ENCODE data around the gene GRHL1.

GRHL1 gene

DNA sequence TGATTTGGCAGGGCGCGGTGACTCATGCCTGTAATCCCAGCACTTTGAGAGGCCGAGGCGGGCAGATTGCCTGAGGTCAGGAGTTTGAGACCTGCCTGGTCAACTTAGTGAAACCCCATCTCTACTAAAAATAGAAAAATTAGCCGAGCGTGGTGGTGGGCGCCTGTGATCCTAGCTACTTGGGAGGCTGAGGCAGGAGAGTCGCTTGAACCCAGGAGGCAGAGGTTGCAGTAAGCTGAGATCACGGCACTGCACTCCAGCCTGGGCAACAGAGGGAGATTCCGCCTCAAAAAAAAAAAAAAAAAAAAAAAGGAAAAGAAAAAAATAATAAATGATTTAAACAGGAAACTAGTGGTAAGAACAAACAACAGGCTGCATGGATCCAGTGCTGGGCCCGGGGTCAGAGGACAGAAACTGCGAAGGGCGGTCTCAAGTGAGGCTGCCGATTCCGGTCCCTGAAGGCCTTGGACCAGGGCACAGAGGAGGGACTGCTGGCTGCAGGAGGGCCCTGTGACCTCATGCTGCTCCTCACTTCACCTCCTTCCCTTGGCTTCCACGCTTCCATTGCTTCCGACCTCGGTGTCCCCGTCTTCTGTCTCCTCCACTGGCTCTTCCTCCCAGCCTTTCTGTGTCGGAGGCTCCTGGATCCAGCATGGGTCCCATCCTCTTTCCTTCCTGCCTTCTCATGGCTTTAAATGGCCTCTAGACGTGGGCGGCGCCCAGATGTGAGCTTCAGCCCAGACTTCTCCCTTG is 2.1 kb upstream of the GRHL1 start:
- no peak for DNase-seq

DNA sequence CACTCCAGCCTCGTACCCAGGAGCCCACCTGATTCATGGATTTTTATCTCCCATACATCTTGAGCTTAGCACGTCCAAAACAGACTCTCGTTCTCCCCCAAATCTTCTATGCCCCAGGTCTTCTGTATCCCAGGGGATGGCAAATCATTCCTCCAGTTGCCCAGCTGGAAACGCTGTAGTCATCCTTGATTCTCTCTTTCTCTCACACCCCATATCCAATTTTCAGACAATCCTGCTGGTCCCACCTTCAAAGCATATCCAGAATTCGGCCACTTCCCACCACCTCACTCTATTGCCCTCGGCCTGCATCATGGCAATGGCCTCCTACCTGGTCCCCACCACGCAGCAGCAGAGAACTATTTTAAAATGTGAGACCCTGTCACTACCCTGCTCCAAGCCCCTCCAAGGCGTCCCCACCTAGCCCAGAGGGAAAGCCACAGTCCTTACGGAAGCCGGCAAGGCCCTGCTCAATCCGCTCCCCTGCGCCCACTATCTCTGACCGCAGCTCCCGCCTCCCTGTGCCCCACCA is 1.4 kb upstream of the GRHL1 start:
- no peak for DNase-seq

DNA sequence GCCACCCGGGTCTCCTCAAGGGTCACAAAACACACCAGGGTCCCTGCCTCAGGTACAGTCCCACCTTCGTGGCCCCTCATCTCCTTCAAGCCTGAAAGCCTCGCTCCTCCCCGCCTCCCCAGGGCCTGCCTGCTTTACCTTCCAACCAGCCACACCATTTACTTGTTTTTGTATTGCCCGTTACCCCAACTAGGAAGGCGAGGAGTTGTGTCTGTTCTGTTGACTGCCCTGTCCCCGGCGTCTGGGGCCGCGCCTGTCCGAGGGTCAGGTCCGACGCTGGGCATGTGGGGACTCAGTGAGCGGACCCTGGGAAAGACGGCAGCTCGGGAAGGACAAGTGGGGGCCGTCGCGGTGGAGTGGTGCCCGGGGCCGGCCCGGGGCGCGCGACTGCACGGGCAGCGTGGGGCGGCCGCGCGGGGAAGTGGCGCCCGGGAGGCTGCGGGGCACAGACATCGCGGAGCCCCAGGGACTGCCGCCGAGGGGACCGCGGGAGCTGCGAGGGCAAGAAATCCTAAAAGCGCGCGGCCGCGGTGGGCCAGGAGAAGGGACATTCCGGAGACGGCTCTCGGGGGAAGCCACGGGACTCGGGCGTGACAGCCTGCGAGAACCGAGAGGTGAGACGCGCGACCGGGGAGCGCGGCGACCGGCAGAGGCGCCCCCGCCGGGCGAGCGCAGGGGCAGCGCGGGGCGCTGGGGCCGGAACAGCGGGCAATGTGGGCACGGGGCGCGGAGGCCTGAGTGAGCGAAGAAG is 797 bp upstream of the GRHL1 start:
- DNase-seq = peak; percentile 25

DNA sequence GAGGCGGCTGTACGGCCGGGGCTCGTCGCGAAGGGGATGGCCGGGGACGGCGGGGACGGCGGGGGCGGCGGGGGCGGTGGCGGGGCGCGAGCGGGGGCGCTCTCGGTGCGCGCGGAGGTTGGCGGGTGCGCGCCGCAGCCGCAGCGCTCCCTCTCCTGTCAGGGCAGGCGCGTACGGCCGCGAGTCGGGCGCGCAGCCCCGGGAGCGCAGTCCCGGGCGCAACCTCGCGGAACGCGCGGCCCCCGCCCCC is 296 bp upstream of the GRHL1 start:
- DNase-seq = no peak

DNA sequence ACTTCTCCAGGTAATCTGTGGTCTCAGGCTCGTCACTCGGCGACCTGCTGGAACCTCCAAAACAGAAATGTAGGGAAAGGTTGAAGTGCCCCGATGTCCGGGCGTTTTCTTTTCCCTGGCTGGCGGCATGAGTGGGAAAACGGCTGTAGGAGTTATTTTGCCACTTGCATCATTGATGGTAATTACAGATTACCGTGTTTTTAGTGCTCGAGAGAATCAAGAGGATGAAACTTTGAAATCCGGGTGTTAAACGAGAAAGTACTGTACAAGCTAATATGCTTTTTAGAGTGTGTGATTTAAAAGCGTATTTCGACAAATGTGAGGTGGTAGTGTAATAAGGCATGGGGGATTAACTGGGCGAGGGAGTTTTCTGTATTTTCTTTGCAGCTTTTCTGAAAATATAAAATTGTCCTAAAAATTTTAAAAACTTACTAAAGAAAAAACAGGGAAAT is 819 bp downstream of the GRHL1 start:
- no peak for DNase-seq

DNA sequence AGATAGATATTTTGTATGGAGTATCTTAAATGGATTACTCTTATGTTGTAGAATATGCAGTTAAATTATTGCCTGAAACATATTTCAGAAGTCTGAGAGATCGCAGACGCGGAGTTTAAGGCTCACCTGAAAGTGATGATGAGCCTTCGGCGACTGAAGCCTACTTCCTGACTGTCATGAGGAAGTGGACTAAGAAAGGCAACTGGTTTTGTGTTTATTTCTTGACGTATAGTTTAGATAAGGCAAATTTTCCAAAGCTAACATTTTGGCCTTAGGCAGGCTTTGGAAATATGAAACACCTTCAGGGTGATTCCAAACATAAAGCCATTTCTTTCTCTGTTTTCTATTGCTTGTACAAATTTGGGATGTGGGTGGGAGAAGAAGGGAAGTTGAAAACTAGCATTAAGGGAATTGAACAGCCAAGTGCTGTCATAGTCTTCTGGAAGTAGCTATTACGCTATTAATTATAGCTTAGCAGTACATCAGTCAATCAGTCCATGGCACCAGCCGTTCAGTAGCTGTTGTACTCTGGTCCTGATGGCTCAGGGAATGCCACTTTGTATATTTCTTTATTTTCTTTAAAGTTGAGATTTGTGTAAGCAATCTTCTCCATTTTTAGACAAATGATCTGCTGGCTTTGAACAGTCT is 1.5 kb downstream of the GRHL1 start:
- DNase-seq = no peak

DNA sequence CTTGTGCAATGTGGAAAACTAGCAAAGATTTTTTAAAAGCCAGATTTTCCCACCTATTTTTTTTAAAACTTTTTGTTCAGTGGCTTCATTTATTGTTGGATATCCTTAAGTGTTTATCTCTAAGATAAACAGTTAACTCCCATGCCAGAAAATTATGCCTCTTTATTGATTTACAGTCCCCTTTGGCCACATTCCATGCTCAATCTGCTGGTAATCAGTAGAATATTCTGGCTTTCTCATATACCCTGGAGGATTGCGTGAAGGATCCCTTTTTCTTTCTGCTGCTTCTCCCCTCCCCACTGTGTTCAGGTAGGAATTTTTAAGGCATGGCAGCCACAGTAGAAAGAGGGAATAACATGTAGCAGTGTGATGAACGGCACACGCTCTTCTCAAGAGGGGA is 2.6 kb downstream of the GRHL1 start:
- DNase-seq = no peak

DNA sequence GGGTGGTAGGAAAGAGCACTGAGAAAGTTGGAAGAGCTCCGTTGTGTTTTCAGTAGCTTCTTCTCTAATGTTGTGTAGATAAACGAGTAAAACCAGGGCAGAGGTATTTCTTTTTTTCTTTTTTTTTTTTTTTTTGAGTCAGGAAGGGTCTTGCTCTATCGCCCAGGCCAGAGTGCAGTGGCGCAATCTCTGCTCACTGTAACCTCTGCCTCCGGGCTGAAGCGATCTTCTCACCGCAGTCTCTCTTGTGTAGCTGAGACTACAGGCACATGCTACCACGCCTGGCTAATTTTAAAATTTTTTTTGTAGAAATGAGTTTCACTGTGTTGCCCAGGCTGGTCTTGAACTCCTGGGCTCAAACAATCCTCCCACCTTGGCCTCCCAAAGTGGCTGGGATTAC is 6.6 kb downstream of the GRHL1 start:
- no peak for DNase-seq

DNA sequence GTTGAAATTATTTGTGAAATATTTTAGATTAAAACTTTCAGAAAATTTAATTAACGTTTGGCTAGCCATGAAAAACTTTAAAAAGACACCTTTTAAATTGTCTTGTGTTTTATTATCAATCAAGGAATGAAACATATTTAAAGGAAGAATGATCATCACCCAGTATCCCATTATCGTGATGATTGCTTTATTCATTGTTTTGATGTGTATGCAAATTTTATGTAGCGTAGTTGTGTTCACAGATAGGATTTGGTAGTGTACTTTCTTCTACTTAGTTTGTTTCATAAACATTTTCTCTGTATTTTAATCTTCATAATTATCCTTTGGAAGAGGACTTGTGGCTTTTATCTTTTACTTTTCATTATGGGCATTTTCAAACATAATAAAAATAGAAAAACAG is 7.8 kb downstream of the GRHL1 start:
- DNase-seq = no peak

DNA sequence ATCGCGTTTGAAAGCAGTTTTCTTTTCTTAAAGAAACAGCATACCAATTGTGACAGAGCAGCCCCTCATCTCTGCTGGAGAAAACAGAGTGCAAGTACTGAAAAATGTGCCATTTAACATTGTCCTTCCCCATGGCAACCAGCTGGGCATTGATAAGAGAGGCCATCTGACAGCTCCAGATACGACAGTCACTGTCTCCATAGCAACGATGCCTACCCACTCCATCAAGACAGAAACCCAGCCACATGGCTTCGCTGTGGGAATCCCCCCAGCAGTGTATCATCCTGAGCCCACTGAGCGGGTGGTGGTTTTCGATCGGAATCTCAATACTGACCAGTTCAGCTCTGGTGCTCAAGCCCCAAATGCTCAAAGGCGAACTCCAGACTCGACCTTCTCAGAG is 9.5 kb downstream of the GRHL1 start:
- DNase-seq = no peak

DNA sequence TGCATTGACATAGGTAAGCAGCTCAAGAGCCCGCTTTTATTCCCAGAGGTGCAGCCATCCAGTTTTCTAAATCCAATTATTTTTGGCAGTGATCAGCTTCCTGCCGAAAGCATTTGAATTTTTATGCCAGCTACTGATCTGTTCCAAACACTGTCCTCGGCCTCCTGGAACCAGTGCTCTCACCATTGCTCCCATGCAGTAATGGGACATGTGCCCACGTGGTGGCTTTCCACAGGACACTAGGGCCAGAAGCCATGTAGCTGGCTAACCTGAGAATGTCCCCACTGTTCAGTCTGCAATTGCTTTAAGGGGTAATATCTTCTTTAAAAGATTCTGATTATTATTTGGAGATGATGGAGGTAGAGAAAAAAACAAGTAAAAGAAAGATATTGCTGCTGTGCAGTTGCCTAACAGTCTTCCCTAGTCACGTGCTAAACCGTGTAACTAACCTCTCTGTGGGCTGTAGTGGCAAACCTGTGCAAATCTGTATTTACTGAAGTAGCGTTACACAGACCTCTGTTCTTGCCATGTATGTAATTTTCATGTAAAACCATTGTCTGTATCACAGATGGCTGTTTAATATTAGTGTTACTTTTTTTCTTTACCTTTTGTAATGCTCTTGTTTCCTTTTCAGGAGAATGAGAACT is 13.0 kb downstream of the GRHL1 start:
- no peak for DNase-seq

DNA sequence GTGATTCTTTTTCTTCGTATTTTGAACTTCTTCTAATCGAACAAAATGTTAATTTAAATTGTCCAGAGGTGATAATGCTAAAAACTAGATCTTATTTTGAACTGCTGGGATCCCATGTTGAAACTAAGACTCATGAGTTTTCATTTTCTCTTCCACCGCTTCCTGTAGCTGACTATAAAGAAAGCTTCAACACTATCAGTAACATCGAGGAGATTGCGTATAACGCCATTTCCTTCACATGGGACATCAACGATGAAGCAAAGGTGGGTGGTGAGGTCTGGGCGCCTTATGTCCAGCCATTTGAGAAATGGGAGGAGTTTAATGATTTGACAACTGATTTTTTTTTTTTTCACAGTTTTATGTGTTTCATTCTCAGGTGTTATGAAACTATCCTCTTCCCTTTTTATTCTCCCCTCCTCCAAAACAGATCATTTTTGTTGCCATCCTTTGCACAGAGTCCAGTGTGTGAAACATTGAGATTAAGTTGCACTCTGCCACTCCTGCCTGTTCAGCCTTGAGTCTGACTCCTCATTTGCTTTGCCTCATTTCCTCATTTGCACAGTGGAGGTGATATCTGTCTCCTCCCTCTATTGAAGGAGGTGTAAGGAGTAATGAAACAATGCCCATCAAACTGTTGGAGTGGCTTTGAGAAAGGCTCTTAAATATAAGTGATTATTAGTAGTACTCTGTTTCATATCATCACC is 13.8 kb downstream of the GRHL1 start:
- DNase-seq = no peak

DNA sequence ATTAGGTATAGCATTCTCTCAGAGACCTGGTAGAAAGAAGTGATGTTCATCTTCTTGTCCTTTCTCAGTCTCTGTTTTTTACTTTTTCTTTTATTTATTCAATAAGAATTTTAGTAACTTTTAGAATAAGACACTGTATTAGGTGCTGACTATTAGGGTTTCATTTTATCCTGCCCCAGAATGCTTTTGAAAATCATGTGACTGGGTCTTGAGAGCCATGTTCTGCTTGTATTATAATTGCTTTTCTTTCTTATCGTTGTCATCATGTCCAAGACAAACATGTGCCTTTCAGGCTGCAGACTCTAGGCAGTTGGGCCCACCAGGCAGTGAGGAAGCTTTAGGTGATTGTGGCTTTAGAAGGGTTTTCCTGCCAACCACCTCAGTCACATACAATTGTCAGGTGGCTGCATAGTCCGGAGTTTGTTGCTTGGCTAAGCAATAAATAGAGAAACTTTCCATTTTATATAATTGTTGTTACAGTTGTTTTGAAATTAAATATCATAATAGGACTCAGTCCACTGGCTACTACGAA is 15.1 kb downstream of the GRHL1 start:
- DNase-seq = no peak

DNA sequence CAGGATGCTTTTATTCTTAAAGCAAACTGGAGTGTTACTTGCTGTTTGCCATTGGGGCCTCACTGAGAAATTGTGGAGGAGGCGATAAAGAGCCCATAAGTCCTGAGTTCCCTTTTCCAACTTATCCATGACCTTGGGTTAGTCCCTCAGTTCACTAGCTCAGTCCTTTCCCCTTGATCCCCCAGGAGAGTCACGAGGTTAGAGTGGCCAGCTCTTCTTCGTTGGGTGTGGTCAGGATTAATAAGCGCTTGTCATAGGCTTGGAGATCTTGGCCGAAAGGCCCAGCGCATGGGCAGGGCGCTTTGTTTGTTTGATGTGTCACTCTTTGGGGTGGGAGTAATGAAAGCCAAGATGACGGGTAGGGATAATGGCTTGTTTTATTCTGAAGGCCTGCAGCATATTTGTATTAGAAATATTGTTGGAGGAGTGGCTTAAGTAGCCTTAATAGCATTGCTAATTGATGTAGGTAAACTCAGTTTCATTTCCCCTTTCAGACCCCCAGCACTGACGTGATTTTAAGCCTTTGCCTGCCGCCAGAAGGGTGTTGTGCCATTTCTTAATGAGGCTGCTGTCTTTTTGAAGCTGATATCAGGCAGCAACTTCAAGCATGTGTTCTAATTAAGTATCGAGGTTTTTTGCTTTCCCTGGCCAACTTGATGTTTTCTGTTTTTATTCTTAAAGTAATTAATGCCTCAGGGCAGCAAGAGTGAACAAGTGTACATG is 15.7 kb downstream of the GRHL1 start:
- no peak for DNase-seq

DNA sequence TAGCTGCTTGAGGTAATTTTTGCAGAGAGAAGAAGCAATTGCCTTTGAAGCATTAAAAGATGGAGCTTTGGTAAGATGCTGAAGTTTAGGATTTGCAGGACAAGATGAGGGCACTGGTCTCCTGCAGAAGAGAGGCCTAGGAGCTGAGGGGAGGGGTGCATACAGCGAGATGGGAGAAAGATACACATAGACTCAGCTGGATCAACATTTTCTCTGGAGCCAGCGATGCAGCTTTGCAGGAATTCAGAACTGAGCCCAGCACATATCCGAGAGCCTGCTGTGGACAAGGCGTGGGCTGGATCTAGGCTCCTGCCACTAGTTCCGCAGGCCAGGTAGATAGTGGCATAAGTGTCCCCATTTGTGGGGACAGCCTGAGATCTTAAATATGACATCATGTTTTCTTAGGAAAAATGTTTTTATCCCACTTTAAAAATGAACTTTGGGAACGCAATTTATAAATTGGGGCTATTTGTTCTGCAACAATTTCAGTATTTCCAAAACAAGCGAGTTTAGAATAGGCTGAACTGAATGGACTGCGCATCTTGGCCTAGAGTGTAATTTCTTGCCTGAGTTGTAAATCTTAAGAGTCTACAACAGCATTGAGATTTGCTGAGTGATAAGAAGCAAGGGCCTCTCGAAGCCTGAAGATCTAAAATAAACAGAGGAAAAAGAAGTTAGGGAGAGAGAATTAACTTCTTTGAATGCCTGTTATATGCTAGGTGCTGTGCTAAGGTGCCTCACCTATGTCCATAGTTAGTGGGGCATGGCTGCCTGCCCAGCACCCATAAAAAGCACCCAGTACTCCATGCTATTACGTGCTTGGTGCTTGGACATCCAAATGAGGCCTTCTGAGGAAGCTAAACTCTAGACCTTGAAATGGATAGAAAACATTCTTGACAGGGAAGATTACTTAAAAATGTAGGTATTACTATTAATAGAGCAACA is 17.3 kb downstream of the GRHL1 start:
- DNase-seq = no peak

DNA sequence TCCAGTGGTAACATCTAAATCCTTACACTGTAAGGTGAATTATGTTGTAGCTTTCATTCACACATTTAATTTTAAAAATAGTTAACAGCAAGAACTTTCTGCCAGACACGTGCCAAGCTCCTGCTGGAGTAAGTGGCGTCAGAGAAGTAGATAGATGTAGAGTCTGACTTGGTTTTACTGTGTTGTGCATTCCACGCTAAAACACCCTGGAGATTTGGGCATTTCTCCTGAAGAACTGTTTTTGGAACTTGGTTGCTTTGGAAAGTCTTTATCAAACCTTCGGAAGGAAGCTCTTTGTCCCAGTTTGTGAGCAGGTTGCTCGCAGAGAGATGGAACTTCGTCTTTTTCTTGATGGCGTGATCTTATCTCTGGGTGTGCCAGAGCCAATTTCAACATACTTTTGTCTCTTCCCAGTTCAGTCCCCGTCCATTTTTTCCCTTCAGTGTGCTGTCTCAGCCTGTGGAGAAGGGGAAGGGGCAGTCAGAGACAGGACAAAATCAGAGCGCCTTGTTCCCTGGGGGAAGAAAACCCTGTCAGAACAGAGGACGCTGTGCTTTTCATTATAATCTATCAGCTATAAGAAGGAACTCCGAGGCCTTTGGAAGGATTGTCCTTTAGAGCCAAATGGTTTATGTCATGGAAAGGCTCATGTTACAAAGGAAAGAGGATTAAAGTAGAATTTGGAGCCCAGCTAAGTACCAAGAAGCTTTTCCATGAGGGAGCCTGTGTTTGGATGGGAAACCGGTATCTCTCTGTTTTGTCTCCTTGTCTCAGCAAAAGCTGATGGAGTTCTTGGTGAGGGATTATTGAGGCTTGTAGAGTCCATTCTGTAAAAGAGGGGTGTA is 18.9 kb downstream of the GRHL1 start:
- no peak for DNase-seq

DNA sequence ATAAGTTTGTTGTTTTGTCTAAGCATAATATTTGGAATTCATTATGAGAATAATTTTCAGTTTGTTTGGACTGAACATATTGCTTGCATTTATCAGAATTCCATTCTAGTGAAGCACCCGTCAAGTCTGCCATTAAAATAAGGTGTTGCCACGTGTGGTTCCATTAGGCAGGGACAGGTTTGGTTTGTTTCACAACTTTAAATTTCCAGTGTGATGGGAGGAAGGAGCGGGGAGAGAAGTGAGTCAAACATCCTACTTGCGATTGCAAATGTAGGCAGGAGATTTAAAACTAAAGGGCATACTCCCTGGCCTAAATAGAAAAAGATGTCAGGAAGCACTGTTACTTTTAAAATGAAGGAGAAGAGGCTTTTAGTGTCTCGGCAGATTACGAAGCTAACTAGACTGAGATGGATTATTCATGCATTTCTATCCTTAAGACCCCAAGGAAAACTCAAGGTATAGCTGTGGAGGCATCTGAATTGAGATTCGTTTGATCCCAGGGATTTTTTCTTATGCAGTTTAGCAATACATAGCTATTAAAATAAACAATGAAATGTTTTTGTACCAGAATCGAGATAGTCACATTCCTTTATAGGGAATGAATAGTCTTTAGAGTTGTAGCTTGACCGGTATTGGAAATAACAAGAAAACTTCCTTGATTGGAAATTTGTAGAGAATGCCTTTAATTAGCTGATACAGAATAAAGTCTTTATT is 19.8 kb downstream of the GRHL1 start:
- DNase-seq = peak; percentile 39

DNA sequence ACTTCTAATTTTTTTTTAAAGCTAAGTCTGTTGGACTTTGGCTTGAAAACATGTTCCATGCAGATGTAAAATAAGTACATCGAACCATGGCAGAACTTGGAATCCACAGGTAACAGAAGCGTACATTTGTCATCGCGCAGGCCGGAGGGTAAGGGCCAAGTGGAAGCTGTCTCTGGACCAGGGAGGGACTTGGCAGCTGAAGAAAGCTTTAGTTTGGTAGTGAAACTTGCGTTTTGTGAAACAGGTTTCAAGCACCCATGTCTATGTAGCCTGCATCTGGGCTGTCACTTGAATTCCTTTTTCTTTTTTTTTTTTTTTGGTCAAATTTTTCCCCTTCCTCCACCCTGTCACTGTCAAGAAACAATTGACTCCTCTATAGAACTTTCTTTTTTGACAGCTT is 20.4 kb downstream of the GRHL1 start:
- DNase-seq = no peak

Measured in fibroblast of skin of abdomen (primary cell).